ENCODE measurements around the gene CCNDBP1.

DNA sequence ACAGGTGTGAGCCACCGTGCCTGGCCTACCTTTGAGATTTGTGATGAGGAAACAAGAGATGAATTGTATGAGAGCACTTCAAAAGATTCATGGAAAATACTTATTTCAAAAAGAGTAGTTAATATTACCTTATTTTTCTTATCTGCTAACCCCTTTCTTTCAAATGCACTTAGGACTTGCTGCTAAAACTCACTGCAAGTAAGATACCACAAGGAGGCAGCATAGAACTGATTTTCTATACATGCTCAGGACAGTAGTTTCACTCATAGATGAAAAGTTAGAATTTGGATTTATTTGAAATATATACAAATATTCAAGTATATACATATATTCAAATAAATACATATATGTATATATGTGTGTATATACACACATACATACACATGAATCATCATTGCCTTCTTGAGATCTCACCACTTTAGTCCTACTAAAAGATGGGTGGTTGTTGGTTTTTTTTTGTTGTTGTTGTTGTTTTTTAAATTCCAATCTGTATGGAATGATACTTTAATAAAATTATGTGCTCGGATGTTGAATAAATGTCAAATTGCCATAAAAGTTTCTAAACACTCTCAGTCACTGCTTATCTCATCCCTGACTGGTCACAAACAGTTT is 2.4 kb downstream of the CCNDBP1 start:
- TF ChIP-seq, protein P1, sequence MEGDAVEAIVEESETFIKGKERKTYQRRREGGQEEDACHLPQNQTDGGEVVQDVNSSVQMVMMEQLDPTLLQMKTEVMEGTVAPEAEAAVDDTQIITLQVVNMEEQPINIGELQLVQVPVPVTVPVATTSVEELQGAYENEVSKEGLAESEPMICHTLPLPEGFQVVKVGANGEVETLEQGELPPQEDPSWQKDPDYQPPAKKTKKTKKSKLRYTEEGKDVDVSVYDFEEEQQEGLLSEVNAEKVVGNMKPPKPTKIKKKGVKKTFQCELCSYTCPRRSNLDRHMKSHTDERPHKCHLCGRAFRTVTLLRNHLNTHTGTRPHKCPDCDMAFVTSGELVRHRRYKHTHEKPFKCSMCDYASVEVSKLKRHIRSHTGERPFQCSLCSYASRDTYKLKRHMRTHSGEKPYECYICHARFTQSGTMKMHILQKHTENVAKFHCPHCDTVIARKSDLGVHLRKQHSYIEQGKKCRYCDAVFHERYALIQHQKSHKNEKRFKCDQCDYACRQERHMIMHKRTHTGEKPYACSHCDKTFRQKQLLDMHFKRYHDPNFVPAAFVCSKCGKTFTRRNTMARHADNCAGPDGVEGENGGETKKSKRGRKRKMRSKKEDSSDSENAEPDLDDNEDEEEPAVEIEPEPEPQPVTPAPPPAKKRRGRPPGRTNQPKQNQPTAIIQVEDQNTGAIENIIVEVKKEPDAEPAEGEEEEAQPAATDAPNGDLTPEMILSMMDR (IDR thresholded peaks at IDR 0.05 in 4 of 5, conservative IDR thresholded peaks at IDR 0.05 in 1 of 5) = peak in 4 of 5 experiments; percentile 47 to 65 (median 50)
- no peak for TF ChIP-seq POLR2A (IDR thresholded peaks at IDR 0.05)

All from gastrocnemius medialis (tissue), 4 donors.